Kidney glomerular epithelial cell (primary cell): ENCODE measurements around the gene BIRC2.
A peak's percentile ranks its signal among the peaks of the same experiment; 100 is the strongest.

ENCODE experiments used
- DNase-seq: peaks from one replicate; lab custom pipeline; 2025; lab: John Stamatoyannopoulos, UW

BIRC2 gene

DNA sequence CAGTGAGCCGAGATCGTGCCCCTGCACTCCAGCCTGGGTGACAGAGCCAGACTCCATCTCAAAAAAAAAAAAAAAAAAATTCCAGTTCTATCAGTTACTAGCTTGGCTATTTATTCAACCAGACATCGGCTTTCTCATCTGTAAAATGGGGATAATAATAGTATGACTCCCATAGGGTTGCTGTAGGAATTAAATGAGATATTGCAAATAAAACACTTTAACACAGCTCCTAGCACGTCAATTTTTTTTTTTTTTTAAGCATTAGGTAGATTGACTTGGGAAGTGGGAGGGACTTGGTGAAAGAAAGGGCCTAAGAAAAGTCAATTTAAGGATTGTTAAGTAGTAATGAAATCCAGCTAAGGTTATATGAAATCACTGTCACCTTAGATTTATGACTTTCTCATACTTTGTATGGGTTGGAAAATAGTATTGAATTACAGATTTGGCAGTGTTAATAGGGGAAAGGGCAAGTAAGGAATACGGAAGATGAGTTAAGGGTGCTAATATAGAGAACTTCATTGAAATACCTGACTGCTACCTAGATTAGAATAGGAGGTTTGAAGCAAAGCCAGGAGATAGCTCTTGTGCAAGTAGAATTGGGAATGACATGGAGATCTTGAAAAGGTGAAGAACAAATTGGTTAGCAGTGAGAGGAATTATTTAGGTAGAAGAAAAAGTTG is 28.8 kb downstream of the BIRC2 start:
- DNase-seq = no peak

DNA sequence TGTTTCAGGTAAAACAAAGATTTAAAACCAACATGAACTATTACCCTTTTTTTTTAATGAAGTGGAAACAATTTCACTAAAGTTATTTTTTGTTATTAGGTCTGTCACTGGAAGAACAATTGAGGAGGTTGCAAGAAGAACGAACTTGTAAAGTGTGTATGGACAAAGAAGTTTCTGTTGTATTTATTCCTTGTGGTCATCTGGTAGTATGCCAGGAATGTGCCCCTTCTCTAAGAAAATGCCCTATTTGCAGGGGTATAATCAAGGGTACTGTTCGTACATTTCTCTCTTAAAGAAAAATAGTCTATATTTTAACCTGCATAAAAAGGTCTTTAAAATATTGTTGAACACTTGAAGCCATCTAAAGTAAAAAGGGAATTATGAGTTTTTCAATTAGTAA is 30.9 kb downstream of the BIRC2 start:
- no peak for DNase-seq

DNA sequence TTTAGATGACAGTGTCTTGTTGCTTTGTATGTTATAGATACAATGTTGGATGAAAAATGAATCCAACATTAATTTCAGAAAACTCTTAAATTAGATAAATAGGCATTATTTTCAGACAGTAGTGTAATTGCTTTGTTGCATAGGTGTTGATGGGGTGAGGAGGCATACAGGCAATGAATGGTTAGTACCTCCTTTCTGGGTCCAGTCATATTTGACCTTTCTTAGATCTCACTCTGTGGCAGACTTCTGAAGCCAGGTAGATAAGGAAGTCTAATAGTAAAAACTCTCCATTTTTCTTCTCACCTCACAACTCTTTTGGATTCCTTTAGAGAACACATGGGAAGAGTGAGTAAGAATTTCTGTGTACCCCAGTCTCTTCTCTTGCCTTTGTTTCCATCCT is 31.8 kb downstream of the BIRC2 start:
- DNase-seq = no peak

DNA sequence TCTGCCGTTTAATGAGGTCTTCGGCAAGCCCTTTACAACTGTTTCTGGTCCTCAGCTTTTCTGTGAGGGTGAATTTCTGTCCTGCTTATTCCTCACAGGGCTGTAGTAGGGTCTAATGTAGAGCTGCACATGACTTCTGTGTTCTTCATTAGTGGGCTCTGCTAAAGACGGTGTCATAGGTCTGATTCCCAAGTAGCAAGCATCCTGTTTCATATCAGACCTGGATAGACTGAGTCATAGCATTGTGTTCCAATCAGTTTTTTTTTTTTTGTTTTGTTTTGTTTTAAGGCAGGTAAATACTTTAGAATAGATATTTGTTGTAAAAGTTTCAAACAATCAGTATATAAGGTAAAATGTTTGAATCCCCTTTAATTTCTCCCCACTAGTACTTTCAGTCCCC is 35.4 kb downstream of the BIRC2 start:
- no peak for DNase-seq

DNA sequence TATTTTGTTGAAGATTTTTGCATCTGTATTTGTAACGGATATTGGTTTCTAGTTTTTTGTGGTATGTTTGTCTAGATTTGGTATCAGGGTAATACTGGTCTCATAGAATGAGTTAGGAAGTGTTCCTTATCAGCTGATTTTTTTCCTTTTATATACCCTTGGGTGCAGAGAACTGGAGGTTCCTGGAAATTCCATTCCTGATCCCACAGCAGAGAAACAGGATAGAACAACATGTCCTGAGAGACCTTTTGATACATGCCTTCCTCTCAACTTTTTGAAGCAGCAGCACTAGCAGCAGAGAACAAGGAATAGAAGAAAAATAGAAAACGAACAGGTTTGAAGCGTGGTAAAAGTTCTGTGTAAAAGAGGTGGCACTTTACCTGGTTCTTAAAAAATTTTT is 36.8 kb downstream of the BIRC2 start:
- DNase-seq = no peak

DNA sequence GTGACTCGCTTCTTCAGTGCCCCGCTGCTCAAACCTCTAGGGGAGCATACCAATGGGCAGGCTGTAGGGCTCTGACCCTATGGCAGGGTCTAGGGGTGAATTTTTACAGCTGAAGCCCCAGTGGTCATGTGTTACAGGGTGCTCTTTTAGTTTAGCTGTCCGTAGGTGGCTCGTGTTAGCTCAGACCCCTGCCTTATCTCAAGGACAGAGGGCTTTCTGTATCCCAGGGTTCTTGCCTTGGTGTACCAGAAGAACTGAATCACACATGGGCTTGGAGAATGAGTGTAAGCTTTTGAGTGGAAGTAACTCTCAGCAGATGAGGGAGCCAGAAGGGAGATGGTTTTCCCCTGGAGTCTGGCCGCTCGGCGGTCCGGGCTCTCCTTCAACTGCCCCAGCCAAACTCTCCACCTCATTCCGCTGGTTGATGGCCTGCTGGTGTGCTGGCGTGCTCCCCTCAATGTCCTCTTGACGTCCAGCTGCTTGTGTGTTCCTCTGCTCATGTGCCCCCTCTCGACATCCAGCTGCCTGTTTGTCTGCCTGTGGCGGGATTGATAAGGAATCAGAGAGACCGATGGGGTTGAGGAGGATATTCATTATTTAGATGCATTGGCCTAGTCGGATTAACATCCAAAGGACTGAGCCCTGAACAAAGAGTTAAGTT is 37.5 kb downstream of the BIRC2 start:
- DNase-seq = no peak

DNA sequence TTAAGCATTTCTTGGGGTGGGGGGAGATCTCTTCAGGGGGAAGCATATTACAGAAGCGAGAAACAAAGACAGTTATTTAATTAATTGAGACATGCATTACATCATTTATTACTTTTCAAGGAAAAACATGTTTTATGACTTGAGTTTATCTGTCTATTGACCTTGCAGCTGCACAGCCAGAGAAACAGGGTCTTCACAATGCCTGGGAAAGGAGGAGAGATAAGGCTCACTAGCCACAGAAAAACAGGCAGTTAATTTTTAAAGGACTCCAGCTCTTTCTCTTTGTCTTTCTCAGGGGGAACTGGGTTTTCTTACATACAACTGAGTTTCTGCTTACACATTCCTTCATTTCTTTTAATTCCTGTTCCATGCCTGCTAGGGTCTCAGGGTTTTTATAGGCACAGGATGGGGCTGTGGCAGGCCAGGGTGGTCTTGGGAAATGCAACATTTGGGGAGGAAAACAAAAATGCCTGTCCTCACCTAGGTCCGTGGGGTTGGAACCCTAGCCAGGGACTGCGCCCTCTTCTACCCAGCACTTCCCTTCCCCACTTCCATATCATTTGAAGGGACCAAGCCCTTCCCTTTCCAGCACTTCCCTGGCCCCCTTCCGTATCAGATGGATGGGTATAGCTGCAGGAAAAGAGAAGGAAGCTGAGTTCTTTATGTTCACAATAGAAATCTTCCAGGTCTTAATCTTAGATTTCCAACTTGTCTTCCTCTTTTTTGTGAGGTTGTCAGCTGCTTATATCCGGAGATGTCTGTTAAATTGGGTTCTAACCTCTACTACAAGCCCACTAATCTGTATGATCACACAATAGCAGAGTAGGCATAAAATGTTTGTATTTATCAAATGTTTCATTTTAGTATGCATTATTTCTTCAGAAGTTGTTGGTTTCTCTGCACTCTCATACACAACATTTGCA is 38.3 kb downstream of the BIRC2 start:
- no peak for DNase-seq

DNA sequence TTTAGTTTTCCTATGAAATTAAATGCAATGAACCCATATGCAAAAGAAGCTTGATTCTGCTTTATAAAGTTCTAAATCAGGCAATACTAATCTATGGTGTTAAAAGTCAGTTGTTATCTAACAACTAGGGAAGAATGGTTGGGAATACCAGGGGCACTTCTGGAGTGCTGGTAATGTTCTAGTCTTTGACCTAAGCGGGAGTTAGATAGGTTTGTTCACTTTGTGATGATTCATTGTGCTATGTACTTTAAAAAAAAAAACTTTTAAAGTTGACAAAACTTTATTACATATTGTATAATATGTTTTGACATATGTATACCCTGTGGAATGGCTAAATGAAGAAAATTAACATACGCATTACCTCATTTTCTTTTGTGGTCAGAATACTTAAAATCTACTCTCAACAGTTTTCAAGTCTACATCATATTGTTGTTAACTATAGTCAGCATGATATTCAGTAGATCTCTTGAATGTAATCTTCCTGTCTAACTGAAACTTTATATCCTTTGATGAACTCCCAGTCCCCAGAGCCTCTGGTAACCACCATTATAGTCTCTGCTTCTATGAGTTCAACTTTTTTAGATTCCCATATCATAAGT is 39.2 kb downstream of the BIRC2 start:
- no peak for DNase-seq

DNA sequence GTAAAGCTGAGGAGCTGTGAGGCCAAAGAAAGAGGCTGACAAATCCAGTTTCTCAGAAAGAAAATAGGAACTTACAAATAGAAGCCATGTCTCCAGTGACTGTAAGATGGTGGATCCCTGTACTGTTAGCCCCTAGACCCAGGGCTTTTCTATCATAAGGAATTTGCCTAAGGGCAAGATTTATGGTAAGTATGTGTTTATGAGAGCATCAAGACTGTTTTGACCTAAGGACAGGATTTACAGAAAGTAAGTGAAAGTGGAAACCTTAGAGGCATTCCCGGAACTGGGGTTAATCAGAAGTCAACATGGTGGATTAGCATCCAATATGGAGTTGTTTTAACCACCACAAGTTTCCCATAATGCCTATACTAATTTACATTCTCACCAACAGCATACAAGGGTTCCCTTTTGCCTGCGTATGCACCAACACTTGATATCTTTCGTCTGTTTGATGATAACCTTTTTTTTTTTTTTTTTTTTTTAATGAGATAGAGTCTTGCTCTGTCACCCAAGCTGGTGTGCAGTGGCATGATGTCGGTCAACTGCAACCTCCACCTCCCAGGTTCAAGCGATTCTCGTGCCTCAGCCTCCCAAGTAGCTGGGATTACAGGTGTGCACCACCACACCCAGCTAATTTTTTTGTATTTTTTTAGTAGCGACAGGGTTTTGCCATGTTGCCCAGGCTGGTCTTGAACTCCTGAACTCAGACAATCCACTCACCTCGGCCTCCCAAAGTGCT is 40.2 kb downstream of the BIRC2 start:
- DNase-seq = no peak

DNA sequence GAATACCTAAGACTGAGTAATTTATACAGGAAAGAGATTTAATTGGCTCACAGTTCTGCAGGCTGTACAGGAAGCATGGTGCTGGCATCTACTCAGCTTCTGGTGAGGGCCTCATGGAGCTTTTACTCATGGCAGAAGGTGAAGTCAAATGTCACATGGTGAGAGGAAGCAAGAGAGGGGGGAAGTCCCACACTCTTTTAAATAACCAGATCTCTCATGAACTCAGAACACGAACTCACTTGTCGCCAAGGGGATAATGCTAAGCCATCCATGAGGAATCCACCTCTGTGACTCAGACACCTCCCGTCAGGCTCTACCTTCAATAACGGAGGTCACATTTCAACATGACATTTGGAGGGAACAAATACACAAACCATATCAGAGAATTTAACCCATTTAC is 42.2 kb downstream of the BIRC2 start:
- peak; percentile 20 for DNase-seq

DNA sequence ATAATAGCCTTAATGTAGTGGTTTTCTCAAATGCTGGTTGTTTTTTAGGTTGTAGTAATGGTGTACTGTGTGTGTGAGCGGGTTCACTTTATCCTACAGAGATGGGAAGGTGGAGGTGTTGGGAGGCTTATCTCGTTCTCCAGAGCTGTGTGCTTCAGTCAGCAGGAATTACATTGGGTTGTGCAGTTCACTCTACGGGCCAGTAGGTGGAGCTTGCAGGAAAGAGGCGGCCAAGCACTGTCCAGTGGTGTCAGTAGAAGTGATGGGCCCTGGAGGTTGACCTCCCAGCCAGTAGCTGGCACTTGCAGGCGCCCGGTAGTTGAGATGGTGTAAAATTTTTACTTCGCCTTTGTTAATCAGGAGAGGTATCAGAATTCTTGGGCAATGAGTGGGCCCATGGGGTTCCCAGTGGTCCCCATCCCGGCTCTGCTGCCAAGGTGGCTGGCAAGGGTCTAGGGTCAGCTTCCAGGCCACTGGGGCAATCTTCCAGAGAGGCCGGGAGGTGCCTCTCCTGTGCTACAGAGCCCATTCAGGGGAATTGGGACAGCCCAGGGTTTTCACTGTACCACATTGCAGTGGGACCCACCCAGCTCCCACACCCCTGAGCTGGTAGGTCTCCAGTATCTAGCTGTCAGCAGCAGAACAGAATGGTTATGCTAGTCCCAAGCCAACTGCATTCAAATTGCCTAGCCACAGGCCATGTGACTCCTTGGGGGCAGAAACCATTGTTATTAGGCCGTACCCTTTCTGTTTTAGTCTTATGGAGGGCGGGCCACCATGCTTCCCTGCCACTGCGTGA is 43.9 kb downstream of the BIRC2 start:
- peak; percentile 80 for DNase-seq

DNA sequence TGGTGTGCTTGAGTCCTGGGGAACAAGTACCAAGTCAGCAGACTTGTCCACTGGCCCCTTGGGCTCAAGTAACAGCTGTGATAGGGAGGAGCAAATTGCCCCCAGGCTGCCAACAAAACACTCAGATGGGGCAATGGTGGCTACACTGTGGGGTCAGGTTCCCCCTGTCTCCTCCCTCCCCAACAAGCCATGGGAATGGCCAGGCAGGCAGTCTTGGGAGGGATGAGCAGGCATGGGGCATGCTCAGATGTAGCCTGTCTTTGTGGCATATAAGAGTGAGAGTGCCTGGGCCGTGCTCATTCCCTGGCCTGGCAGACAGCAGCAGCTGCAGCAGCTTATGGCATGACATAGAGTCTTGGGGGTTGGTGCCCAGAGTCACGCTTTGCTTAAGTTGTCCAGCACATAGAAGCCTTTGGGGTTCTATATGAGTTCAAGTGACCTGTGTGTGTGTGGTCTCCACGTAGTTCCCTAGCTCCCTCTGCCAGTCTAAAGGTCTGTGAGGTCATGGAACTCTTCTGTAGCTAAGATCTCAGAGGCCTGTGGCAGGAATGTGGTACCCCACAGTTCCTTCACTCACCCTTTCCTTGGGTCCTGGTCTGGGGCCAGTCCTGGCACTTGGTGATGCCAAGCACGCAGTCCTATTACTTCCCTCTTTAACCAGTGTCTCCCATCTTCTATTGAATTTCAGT is 44.7 kb downstream of the BIRC2 start:
- DNase-seq = no peak

DNA sequence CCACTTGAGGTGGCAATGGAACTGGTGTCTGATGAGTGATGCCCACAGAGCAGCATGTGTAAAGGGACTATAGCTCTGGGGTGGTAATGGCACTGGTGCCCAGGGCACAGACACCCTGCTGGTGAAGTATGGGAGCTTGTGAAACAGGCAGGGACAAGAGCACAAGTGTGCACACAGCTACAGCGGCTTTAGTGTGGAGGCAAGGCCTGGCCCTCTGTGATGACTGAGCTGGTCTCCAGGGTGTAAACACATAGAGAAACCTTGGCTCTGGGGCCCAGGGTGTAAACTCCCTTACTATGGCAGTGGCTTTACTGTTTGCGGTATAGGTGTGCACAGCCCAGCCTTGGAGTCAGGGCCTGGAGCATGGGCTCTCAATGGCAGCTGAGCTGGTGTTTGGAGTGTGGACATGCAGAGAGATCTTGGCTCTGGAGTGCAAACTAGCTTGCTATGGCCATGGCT is 46.3 kb downstream of the BIRC2 start:
- DNase-seq = no peak

DNA sequence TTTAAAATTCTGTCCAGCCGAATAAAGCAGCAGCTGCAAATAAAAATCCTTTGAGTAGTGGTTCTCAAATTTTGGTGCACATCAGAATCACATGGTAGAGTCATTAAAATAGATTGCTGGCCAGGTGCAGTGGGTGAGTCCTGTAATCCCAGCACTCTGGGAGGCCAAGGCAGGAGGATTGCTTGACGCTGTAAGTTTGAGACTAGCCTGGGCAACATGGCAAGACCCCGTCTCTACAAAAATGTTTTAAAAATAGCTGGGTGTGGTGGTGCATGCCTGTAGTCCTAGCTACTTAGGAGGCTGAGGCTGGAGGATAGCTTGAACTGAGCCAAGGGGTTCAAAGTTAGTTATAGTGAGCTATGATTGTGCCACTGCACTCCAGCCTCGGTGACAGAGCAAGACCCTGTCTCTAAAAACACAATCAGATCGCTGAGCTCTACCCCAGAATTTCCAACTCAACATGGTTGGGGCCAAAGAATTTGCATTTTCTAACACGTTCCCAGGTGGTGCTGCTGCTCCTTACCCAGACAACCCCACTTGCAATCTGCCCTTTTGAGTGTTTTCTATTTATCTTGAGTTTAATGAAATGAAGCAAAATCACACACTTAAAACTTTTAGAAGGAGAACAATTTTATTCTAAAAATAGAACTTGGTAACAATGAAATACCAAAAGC is 48.8 kb downstream of the BIRC2 start:
- DNase-seq = no peak

DNA sequence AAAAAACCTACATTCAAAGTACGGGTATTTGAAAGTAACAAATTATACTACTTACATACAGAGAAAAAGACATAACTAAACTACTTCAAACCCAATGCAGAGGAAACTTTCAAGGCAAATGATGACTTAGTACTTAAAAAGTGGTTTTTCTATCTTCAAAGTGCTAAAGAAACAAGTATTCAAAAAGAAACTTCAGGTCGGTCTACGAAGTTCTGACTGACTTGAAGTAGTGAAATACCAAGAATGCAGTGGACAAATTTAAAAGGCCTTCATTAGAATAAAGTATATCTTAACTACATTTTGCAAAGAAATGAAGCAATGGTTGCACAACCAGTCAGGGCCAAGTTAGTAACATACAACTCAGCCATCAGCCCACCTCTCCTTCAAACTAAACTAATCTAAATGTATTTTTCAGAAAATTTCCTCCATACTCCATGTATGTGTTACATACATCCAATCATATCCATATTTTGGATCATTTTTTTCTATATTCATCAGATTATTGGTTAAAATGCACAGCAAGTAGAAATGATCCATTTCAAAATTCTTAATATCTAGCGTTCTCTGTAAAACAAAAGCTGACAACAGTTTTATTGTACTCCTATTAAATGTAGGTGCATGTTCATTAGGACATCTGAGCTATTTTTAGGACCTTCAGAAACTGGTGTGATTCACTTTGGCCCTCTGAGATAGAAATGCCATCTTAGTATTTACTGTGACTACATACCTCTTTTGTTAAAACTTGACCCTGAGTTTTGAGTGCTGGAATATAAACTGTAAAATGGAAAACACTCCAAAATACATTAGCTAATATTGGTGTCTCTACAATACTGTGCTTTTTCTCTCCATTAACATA is 49.9 kb downstream of the BIRC2 start:
- no peak for DNase-seq

DNA sequence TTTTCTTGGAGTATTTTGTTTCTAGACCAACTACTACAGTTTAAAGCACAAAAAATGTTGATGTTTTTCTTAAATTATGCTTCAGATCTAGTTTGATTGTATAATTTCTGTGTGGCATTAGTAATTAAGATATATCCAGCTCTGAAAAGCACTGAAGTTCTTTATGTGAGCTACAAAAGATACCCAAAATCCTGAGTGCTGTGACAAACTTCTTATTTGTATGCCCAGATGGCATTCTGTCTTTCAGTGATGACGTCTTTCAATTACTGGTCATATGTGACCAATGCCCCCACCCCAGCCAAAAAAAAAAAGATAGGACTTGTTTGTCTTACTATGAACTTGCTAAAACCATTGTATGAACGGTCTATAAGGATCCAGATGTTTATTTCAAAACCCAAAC is 51.3 kb downstream of the BIRC2 start:
- DNase-seq = no peak

DNA sequence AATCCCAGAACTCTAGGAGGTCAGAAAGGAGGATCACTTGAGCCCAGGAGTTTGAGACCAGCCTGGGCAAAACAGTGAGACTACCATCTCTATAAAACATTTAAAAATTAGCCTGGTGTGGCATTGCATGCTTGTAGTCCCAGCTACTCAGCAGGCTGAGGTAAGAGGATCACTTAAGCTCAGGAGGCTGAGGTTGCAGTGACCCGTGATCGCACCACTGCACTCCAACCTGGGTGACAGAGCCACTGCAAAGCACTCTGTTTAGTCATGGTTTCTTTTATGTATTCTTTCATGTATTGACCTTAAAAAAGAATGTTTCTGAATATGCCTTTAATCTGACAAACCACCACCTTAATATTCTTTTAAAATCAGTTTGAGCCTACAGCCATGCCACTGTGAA is 52.2 kb downstream of the BIRC2 start:
- no peak for DNase-seq

DNA sequence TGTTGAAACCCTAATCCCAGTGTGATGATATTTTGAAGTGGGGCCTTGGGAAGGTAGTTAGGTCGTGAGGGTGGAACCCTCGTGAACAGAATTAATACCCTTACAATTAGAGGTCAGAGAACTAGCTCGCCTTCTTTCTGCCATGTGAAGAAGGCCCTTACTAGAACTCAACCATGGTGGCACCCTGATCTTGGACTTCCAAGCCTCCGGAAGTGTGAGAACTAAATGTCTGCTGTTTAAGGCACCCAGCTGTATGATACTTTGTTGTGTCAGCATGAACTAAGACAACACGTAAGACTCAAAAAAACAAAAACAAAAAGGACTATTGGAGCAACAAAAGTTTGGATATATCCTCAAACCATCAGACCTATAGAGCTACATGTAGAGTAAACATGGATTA is 53.6 kb downstream of the BIRC2 start:
- no peak for DNase-seq

DNA sequence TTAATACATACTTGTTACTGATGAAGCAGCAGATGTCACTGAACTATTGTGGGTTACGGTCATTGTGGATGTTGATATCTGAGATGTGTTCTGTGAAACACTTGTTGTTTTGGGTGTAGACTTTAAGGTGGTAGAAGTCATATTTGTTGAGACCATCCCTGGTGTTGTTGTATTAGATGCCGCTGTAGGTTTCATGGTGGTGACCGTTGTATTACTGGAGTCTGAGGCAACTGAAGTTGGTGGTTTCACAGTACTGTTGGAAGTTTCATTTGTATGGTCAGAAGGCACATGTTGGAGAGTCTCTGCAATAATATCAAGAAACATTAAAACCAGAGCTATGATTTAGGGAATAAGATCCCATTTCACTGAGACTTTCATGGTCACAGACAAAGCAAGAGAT is 54.9 kb downstream of the BIRC2 start:
- no peak for DNase-seq
